H1 (cell line): ENCODE results near the gene ODC1. TPM values are rescaled to one million over a fixed set of nuclear protein-coding genes. Genes with fewer than 3 reads are reported as not detected.

Experiments used
- SIN3A ChIP-seq, 2 experiments: IDR thresholded peaks in 1 of 2; conservative IDR thresholded peaks in 1 of 2; 2 replicates each; pipeline ENCODE4 v1.6.1; 2011 to 2012; ENCODE audit warnings: low read length in 2 of 2, improper control_type of control experiment in 1 of 2, low read depth in 1 of 2, mild to moderate bottlenecking in 1 of 2
- SIRT6 ChIP-seq: IDR thresholded peaks from one replicate; pipeline ENCODE4 v1.7.1; 2012; ENCODE audit warnings: low read length, inconsistent platforms
- SIX5 ChIP-seq: IDR thresholded peaks from 2 replicates; pipeline ENCODE4 v1.6.1; 2011; ENCODE audit warnings: mild to moderate bottlenecking, low read depth, low read length
- polyA plus RNA-seq, 7 experiments: library from polyadenylated mRNA; depleted of rRNA in 3 of 7; stranded (reverse) in 5 of 7; unstranded in 2 of 7; fragments of >200 nt in 5 of 7; fragments of 200-250 nt in 2 of 7; gene quantifications; 1 replicate in 5 of 7; 2 replicates in 1 of 7; 4 replicates in 1 of 7; pipeline versions ENCODE4 v1.2.1 to v1.2.3, GENCODE V29; 2011 to 2013; ENCODE audit warnings: missing spikeins in 2 of 7, mixed read lengths in 2 of 7
- total RNA-seq: library from RNA; stranded (reverse); fragmentation: NEBNext Ultra II Directional; extraction: Animal tissue kit (Norgen Biotek cat#: 25700); gene quantifications from 2 replicates; pipeline ENCODE4 v1.2.1, GENCODE V29; 2021

Gene ODC1
- total and polyA plus RNA-seq, 2 of the 8 experiments (the other 6 are each of a cell fraction or from before 2014, with no cell fraction given) = 57.2 to 76.7 TPM

DNA sequence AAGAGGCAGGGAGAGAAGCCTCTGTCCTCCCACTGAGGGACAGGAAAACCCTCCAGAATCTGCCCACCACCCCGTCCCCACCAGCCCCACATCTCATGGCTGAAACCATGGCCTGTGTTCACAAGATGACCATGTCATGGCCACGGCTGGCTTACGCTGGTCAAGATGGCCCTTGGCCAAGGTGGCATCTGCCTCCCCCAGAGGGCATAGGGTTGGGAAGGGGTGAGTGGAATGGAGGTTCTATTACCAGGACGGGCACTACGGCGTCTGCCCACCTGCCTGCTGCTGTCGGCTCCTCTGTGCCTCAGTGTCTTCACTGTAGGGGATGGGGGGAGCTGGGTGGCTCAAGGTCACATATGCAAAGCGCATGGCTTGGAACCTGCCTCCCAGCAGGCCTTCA is 19.8 kb downstream of the ODC1 start (continued):
- TF ChIP-seq SIN3A (conservative IDR thresholded peaks at IDR 0.05 in 1 of 2, IDR thresholded peaks at IDR 0.05 in 1 of 2; ENCODE audit: low read depth in 1 of 2, low read length in 2 of 2) (no peak), SIRT6 (no peak), SIX5 (no peak)
- TF ChIP-seq, all 59 proteins: peak for 0
